Measurements from ENCODE around the gene INPP5A.

INPP5A gene

GRCh38 chr10:132538031-132538789, 623 bp downstream of the INPP5A start:
- no peak for DNase-seq (ENCODE audit: extremely low spot score)
- ChIA-PET POLR2A (interaction anchor here (0.6 kb wide), 1 partner anchor 34 kb away, joined by 3 read pairs; no protein-coding TSS in a partner anchor), CTCF (interaction anchor here (4.1 kb wide), 1 partner anchor 13 kb away, joined by 18 read pairs; no protein-coding TSS in a partner anchor)
- no peak for TF ChIP-seq CTCF (IDR thresholded peaks at IDR 0.05; ENCODE audit: control extremely low read depth, extremely low read depth, low read depth, missing control alignments)

- POLR2A ChIA-PET, result interaction anchor here (0.6 kb wide), 1 partner anchor 33 kb away, joined by 3 read pairs; no protein-coding TSS in a partner anchor
- no peak for DNase-seq (ENCODE audit: extremely low spot score)
- no peak for TF ChIP-seq CTCF (IDR thresholded peaks at IDR 0.05; ENCODE audit: control extremely low read depth, extremely low read depth, low read depth, missing control alignments)
- CTCF ChIA-PET, result interaction anchor here (3.5 to 4.1 kb wide), 2 partner anchors 12 to 33 kb away, joined by 13 to 18 read pairs; no protein-coding TSS in a partner anchor
Measured at GRCh38 chr10:132538790-132539421, 1.3 kb downstream of the INPP5A start.

GRCh38 chr10:132539431-132539839, 1.8 kb downstream of the INPP5A start:
- DNase-seq (ENCODE audit: extremely low spot score), result no peak
- TF ChIP-seq CTCF (IDR thresholded peaks at IDR 0.05; ENCODE audit: control extremely low read depth, extremely low read depth, low read depth, missing control alignments), result no peak
- POLR2A ChIA-PET, result interaction anchor here (0.9 kb wide), 1 partner anchor 12 kb away, joined by 3 read pairs; no protein-coding TSS in a partner anchor
- CTCF ChIA-PET, result interaction anchor here (3.5 to 4.1 kb wide), 2 partner anchors 11 to 32 kb away, joined by 13 to 18 read pairs; no protein-coding TSS in a partner anchor

- TF ChIP-seq CTCF (IDR thresholded peaks at IDR 0.05; ENCODE audit: control extremely low read depth, extremely low read depth, low read depth, missing control alignments), result no peak
- ChIA-PET POLR2A (interaction anchor here (0.9 kb wide), 1 partner anchor 11 kb away, joined by 3 read pairs; no protein-coding TSS in a partner anchor), CTCF (interaction anchor here (3.5 to 4.1 kb wide), 2 partner anchors 11 to 32 kb away, joined by 13 to 18 read pairs; no protein-coding TSS in a partner anchor)
- DNase-seq (ENCODE audit: extremely low spot score), result no peak
Measured at GRCh38 chr10:132539894-132540293, 2.3 kb downstream of the INPP5A start.

GRCh38 chr10:132540456-132540855, 2.9 kb downstream of the INPP5A start:
- DNase-seq (ENCODE audit: extremely low spot score), result no peak
- no peak for TF ChIP-seq CTCF (IDR thresholded peaks at IDR 0.05; ENCODE audit: control extremely low read depth, extremely low read depth, low read depth, missing control alignments)
- ChIA-PET CTCF (interaction anchor here (3.5 to 4.1 kb wide), 2 partner anchors 10 to 31 kb away, joined by 13 to 18 read pairs; no protein-coding TSS in a partner anchor), POLR2A (no interaction called here)

GRCh38 chr10:132541129-132541528, 3.5 kb downstream of the INPP5A start:
- DNase-seq (ENCODE audit: extremely low spot score), result no peak
- TF ChIP-seq CTCF (IDR thresholded peaks at IDR 0.05; ENCODE audit: control extremely low read depth, extremely low read depth, low read depth, missing control alignments), result no peak
- CTCF ChIA-PET, result interaction anchor here (1.0 to 4.1 kb wide), 4 partner anchors 10 to 45 kb away, joined by 3 to 18 read pairs (median 8); no protein-coding TSS in a partner anchor
- POLR2A ChIA-PET, result no interaction called here

Data from GM10248 (cell line).